Ovary (tissue), 3 donors: ENCODE measurements around the gene SVOP.

Experiments used
- CTCF ChIP-seq, 3 donors: fragments of 450-650 bp in 2 of 3; fragments of 200-600 bp in 1 of 3; IDR thresholded peaks; one replicate each; pipeline versions ENCODE4 v1.5.1 to v1.8.0; 2016 to 2022; ENCODE audit warnings: antibody characterized with exemption in 3 of 3, mild to moderate bottlenecking in 1 of 3
- EP300 ChIP-seq: sonication (generic); formaldehyde crosslinking; IDR thresholded peaks from one replicate; pipeline ENCODE4 v1.6.1; 2017; ENCODE audit warnings: antibody characterized with exemption
- donor health status: DM: no; HTN: no; CAD: no.

- TF ChIP-seq CTCF (IDR thresholded peaks at IDR 0.05) (no peak), EP300 (no peak)
Observed at GRCh38 chr12:109020796-109021380, at the start of gene SVOP.
